Stimulated activated naive CD8-positive, alpha-beta T cell treated with anti-CD3 and anti-CD28 coated beads, Interleukin-15, Interleukin-2, amounts not matched to agents 100 ng/mL and 50 ng/mL, for 24 hours (primary cell): ENCODE results near the gene HTR3B.
"Not testable (repeated sequence)": the region's sequence is repeated elsewhere in the genome, so short reads cannot be mapped to it uniquely, and the experiment has no call there.

Experiments used
- H3K27ac Mint-ChIP-seq: one replicate; pipeline ENCODE4 v1.8.0; 2021; ENCODE audit warnings: mild to moderate bottlenecking, mixed read lengths
- H3K27me3 Mint-ChIP-seq: one replicate; pipeline ENCODE4 v1.8.0; 2021; ENCODE audit warnings: mixed read lengths
- H3K36me3 Mint-ChIP-seq: one replicate; pipeline ENCODE4 v1.8.0; 2021; ENCODE audit warnings: low read depth, mixed read lengths
- H3K4me1 Mint-ChIP-seq: one replicate; pipeline ENCODE4 v1.8.0; 2021; ENCODE audit warnings: low read depth, mixed read lengths
- H3K4me3 Mint-ChIP-seq: one replicate; pipeline ENCODE4 v1.8.0; 2021; ENCODE audit warnings: mild to moderate bottlenecking, mixed read lengths
- H3K9me3 Mint-ChIP-seq: one replicate; pipeline ENCODE4 v1.8.0; 2021; ENCODE audit warnings: mixed read lengths

Gene HTR3B

DNA sequence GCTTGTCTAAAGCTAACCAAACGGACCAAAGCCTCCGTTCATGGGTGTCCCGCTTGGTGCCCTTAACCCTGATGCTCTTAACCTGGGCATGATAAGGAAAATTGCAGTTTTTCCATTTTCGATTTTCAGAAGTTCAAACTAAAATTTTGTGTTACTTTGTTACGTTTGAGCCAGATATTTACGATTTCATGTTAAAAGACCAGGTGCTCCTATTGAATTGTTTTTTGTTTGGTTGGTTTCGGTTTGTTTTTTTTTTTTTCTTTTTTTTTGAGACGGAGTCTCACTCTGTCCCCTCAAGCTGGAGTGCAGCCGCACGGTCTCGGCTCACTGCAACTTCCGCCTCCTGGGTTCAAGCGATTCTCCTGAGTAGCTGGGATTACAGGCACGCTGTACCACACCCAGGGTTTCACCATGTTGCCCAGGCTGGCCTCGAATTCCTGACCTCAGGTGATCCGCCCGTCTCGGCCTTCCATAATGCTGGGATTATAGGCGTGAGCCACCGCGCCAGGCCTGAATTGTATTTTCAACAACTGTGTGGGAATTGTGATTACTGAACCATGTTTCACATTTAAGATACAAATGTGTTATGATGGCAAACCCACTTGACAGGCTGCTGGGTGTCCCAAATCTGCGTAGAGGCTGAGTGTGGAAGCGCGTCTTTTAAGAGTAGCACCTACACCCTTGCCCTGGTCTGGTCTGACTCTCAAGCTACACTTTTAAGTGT is 28.4 kb upstream of the HTR3B start:
- peak overlapping the region; percentile 94 for H3K27ac Mint-ChIP-seq
- H3K36me3 Mint-ChIP-seq, result peaks cover 4% of the 10 kb centered on the region
- H3K4me1 Mint-ChIP-seq, result peaks cover 39% of the 10 kb centered on the region
- H3K9me3 Mint-ChIP-seq, result no peaks in the 10 kb centered on the region
- H3K27me3 Mint-ChIP-seq, result no peaks in the 10 kb centered on the region
- peak overlapping the region; percentile 88 for H3K4me3 Mint-ChIP-seq

DNA sequence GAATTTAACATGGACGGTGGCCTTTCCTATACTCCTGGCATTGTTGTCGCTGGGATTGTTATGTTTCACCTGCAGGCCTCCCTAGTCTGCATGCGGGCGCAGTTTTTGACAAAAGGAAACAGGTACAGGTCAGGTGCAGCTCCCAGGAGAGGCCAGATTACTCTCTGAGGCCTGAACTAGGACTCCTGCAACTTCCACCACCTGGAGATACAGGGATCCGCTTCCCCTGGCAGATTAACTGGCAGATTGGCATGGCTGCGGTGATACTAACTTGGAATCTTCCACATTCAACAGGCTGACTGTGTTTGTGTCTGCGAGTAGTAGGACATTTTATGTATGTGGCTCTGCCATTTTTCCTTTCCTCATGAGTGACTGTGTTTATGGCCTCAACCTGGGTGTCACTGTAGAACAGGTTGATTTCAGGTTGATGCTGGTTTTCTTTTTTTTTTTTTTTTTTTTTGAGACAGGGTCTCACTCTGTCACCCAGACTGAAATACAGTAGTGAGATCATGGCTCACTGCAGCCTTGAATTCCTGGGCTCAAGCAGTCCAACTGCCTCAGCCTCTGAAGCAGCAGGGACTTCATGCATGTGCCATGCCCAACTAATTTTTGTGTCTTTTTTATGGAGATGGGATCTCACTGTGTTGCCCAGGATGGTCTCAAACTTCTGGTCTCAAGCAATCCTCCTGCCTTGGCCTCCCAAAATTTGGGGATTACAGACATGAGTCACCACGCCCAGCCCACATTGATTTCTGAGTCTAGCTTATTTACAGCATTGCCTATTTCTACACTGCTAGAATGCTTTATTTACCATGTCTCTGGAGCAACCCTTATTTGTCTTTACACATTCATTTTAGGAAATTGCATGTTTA is 27.6 kb upstream of the HTR3B start:
- Mint-ChIP-seq H3K27me3 (no peaks in the 10 kb centered on the region), H3K4me1 (peaks cover 39% of the 10 kb centered on the region), H3K9me3 (no peaks in the 10 kb centered on the region), H3K27ac (no peak overlapping the region), H3K4me3 (no peak overlapping the region), H3K36me3 (peaks cover 4% of the 10 kb centered on the region)

DNA sequence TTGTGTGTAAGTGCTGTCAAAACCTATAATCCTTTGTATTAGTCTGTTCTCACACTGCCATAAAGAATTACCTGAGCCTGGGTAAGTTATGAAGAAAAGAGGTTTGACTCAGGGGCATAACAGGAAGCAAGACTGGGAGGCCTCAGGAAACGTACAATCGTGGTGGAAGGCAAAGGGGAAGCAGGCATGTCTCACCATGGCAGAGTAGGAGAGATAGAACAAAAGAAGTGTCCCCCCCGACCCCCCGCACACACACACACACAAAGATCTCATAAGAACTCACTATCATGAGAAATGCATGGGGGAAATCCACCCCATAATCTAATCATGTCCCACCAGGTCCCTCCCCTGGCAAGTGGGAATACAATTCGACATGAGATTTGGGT is 26.9 kb upstream of the HTR3B start:
- H3K27ac Mint-ChIP-seq, result no peak overlapping the region
- H3K27me3 Mint-ChIP-seq, result no peaks in the 10 kb centered on the region
- peaks cover 4% of the 10 kb centered on the region for H3K36me3 Mint-ChIP-seq
- peaks cover 38% of the 10 kb centered on the region for H3K4me1 Mint-ChIP-seq
- H3K4me3 Mint-ChIP-seq, result no peak overlapping the region
- H3K9me3 Mint-ChIP-seq, result no peaks in the 10 kb centered on the region

DNA sequence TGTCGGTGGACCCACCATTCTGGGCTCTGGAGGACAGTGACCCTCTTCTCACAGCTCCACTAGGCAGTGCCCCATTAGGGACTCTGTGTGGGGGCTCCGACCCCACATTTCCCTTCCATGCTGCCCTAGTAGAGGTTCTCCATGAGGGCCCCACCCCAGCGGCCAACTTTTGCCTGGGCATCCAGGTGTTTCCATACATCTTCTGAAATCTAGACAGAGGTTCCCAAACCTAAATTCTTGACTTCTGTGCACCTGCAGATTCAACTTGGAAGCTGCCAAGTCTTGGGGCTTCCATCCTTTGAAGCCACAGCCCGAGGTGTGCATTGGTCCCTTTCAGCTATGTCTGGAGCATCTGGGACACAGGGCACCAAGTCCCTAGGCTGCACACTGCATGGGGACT is 25.1 kb upstream of the HTR3B start:
- not testable (repeated sequence) for H3K27ac Mint-ChIP-seq, H3K9me3 Mint-ChIP-seq, H3K36me3 Mint-ChIP-seq, H3K4me3 Mint-ChIP-seq, H3K27me3 Mint-ChIP-seq
- H3K4me1 Mint-ChIP-seq, result peaks cover 22% of the 10 kb centered on the region

DNA sequence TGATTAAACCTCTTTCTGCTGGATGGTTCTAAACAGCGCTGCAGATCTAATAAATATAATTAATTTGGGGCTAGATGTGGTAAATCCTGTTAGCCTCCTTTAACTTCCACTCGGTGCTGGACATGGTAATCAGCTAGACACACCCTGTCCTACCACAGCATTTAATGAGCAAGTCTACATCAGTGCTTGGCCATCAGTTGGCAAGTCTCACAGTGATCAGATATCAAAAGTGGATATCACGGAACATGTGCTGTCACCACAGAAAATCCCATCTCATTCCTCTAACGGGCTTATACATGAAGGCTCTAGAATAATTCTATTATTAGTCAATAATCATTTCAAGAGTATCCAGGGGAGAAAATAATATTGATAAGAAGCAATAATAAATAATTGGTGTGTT is 23.6 kb upstream of the HTR3B start:
- H3K4me3 Mint-ChIP-seq, result no peak overlapping the region
- peaks cover 16% of the 10 kb centered on the region for H3K4me1 Mint-ChIP-seq
- H3K36me3 Mint-ChIP-seq, result no peaks in the 10 kb centered on the region
- no peaks in the 10 kb centered on the region for H3K9me3 Mint-ChIP-seq
- no peak overlapping the region for H3K27ac Mint-ChIP-seq
- H3K27me3 Mint-ChIP-seq, result no peaks in the 10 kb centered on the region

DNA sequence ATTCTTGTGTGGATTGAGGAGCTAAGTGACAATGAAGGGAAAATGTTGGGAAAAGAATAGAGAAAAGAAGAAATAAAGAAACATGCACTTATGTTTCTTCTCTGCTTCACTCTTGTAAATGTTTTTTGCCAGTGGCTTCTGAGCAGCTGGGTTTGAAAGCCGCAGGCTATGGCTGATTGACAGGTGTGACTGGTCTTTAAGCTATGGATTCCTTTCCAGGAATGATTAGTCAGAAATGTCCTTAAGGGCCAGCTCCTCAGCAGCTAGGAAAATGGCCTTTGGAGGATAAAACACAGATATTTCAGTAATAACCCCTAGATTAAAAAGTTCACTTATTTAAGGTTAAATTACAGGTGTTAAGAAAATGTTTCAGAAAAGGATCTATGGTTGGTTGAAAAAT is 22.7 kb upstream of the HTR3B start:
- peaks cover 8% of the 10 kb centered on the region for H3K4me1 Mint-ChIP-seq
- H3K36me3 Mint-ChIP-seq, result no peaks in the 10 kb centered on the region
- no peaks in the 10 kb centered on the region for H3K27me3 Mint-ChIP-seq
- H3K4me3 Mint-ChIP-seq, result no peak overlapping the region
- H3K9me3 Mint-ChIP-seq, result no peaks in the 10 kb centered on the region
- H3K27ac Mint-ChIP-seq, result no peak overlapping the region

DNA sequence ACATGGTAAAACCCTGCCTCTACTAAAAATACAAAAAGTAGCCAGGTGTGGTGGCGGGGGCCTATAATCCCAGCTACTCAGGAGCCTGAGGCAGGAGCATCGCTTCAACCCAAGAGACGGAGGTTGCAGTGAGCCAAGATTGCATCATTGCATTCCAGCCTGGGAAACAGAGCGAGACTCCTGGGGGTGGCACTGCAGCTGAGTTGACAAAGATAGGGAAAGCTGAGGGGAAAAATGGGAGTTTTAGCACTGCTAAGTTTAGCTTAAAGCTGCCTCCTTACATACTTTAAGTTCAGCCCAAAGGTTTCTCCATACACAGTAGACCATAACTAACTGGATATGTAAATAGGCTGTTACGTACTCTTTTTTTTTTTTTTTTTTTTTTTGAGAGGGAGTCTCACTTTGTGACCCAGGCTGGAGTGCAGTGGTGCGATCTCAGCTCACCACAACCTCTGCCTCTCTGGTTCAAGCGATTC is 20.2 kb upstream of the HTR3B start:
- no peaks in the 10 kb centered on the region for H3K4me1 Mint-ChIP-seq
- H3K27me3 Mint-ChIP-seq, result no peaks in the 10 kb centered on the region
- H3K36me3 Mint-ChIP-seq, result no peaks in the 10 kb centered on the region
- no peak overlapping the region for H3K27ac Mint-ChIP-seq
- no peak overlapping the region for H3K4me3 Mint-ChIP-seq
- no peaks in the 10 kb centered on the region for H3K9me3 Mint-ChIP-seq

DNA sequence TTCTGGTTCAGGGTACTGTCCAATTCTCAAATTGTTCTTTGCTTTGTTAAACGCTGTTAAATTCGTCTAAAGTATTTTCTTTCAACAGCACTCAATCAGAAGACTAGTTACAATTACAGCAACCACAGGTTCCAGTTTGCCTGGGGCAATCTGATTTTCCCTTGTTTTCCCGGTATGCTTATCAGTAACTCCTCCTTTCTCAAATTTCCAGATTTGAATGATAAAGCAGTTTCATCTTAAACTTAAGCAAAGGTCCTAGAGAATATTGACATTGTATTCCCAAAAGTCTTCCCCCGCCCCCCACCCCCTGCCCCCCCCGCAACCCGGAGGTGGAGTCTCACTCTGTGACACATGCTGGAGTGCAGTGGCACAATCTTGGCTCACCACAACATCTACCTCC is 18.7 kb upstream of the HTR3B start:
- Mint-ChIP-seq H3K27ac (no peak overlapping the region), H3K27me3 (no peaks in the 10 kb centered on the region), H3K9me3 (no peaks in the 10 kb centered on the region), H3K36me3 (no peaks in the 10 kb centered on the region), H3K4me1 (no peaks in the 10 kb centered on the region), H3K4me3 (no peak overlapping the region)

DNA sequence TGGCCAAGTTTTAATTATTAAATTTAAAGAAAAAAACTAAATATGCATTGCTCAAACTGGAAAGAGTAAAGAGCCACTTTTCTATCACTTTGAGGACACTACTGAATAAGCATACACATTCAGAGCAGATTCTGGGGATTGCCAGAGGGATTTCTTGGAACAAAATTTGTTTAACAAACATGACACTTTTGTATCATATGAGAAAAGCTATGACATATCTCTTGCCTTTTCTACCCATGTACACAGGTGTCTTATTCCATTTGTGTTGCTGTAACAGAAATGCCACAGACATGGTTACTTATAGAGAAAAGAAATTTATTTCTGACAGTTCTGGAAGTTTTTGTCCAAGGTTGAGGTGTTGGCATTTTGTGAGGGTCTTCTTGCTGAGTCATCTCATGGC is 15.7 kb upstream of the HTR3B start:
- no peak overlapping the region for H3K4me3 Mint-ChIP-seq
- no peaks in the 10 kb centered on the region for H3K36me3 Mint-ChIP-seq
- no peaks in the 10 kb centered on the region for H3K4me1 Mint-ChIP-seq
- no peak overlapping the region for H3K27ac Mint-ChIP-seq
- no peaks in the 10 kb centered on the region for H3K27me3 Mint-ChIP-seq
- H3K9me3 Mint-ChIP-seq, result no peaks in the 10 kb centered on the region

DNA sequence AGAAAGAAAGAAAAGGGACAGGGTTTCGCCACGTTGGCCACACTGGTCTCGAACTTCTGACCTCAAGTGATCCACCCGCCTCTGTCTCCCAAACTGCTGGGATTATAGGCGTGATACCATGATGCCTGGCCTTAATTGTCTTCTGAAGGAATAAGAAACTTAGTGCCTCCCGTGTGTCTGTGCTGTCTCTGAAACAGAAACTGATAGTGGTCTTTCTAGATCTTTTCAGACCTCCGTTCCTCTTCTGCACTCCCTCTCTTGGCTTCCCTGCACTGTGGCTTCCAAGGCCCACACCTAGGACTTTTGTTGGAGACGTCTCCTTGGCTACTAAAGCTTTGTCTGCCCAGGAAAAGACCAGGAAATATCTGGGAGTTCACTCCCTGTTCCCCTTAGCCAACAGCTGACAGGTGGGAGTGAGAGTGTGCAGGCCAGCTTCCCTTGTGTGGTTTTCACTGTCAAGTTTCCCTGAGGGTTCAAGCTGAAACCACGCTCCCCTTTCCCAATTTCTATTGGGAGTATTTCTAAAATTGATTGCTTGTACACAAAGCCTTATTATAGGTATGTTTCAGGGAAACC is 10.1 kb upstream of the HTR3B start:
- Mint-ChIP-seq H3K4me1 (no peaks in the 10 kb centered on the region), H3K27ac (no peak overlapping the region), H3K4me3 (no peak overlapping the region), H3K9me3 (no peaks in the 10 kb centered on the region), H3K36me3 (no peaks in the 10 kb centered on the region), H3K27me3 (no peaks in the 10 kb centered on the region)

DNA sequence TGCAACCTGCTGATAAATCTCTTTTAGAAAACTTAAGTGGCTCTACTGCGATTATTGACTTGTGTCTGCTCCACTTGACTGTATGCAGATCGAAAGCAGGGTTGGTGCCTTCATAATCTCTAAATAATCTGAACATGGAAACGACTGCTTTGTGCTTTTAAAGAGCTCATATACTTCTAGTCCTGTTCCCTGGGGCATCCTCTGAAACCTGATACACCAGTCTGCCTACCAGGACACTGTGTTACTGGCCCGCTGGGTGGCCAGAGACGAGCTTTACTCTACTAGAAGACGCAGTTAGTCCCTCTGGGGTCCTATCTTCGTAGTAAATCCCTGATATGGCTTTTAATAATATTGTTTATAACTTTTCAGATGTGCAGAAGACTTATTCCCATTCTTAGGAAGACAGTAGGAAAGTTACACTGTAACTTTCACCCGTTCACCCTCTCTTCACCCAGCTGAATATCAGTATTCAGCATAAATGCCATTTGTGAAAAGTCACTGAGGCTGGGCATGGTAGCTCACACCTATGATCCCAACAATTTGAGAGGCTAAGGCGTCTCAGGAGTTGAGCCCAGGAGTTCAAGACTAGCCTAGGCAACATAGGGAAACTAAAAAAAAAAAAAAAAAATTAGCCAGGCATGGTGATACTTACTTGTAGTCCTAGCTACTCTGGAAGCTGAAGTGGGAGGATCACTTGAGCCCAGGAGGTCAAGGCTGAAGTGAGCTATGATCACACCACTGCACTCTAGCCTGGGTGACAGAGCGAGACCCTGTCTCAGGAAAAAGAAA is 9.0 kb upstream of the HTR3B start:
- Mint-ChIP-seq H3K27ac (no peak overlapping the region), H3K36me3 (no peaks in the 10 kb centered on the region), H3K4me3 (no peak overlapping the region), H3K9me3 (no peaks in the 10 kb centered on the region), H3K4me1 (no peaks in the 10 kb centered on the region), H3K27me3 (no peaks in the 10 kb centered on the region)

DNA sequence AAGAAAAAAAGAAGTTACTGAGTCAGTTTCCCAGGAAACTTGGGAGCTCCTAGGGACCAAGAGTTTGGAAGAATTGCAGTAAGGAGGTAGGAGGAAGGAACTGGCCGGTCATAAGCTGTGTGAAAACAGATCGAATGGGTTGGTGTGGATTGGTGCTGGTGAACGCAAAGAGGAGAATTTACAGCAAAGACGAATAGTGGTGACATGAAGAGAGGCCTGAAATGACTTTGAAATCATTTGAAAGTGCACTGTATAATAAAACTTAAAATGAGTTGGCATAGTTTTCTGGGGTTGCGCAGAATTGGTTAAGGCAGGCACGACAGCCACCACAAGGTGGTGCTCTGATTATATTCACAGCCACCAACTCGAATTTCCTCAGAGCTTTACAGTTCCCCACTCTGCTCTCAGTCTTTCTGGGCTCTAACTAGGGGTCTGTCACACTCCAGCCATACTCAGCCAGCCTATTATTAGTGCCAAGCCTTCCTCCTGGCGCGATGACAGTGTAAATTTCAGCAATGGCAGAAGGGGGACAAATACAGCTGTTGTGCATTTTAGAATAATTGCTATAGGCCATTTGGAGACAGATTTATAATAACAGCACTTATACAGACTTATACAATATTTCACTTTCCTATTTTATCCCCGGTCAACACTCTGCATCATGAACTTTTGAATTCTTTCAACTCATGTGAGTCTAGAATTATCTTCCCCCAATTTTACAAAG is 8.3 kb upstream of the HTR3B start:
- Mint-ChIP-seq H3K27me3 (no peaks in the 10 kb centered on the region), H3K4me3 (no peak overlapping the region), H3K4me1 (no peaks in the 10 kb centered on the region), H3K27ac (no peak overlapping the region), H3K36me3 (no peaks in the 10 kb centered on the region), H3K9me3 (no peaks in the 10 kb centered on the region)

DNA sequence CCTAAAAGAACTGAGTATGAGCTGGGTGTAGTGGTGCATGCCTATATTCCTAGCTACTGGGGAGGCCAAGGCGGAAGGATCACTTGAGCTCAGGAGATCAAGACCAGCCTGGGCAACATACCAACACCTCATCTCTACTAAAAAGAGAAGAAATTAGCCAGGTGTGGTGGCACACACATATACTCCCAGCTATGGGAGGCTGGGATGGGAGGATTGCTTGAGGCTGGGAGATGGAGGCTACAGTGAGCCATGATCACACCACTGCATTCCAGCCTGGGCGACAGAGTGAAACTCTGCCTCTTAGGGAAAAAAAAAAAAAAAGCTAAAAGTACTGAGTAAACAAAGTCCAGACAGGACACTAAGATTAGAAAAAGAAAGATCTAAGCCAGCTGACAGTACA is 3.5 kb upstream of the HTR3B start:
- Mint-ChIP-seq H3K9me3 (no peaks in the 10 kb centered on the region), H3K27ac (no peak overlapping the region), H3K27me3 (no peaks in the 10 kb centered on the region), H3K4me3 (no peak overlapping the region), H3K36me3 (no peaks in the 10 kb centered on the region), H3K4me1 (no peaks in the 10 kb centered on the region)

DNA sequence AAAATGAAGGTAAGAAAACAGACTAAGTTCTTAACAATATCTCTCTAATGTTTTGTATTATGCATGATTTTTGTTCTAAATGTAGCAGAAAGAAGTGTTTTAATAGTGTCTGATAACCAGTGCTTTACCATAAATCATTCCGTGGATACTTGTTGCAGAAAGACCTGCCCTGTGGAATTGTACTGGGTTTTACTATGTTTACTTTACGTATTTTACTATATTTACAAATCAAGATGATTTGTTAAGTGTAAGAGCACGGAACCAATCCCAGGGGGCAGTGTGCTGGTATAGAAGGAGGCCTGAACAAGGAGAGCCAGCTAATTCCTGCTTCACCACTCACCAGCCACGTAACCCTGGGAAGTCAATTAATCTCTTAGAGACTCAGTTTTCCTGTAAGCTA is 1.4 kb downstream of the HTR3B start:
- no peaks in the 10 kb centered on the region for H3K36me3 Mint-ChIP-seq
- no peaks in the 10 kb centered on the region for H3K4me1 Mint-ChIP-seq
- H3K27me3 Mint-ChIP-seq, result peaks cover 6% of the 10 kb centered on the region
- no peak overlapping the region for H3K27ac Mint-ChIP-seq
- no peaks in the 10 kb centered on the region for H3K9me3 Mint-ChIP-seq
- no peak overlapping the region for H3K4me3 Mint-ChIP-seq
